Measurements from ENCODE around the gene PPFIBP2. TPM values are rescaled to one million over a fixed set of nuclear protein-coding genes. Genes with fewer than 3 reads are reported as not detected.

Gene PPFIBP2
- total RNA-seq, 2 experiments from 2014 or later, result 102 to 182 TPM

DNA sequence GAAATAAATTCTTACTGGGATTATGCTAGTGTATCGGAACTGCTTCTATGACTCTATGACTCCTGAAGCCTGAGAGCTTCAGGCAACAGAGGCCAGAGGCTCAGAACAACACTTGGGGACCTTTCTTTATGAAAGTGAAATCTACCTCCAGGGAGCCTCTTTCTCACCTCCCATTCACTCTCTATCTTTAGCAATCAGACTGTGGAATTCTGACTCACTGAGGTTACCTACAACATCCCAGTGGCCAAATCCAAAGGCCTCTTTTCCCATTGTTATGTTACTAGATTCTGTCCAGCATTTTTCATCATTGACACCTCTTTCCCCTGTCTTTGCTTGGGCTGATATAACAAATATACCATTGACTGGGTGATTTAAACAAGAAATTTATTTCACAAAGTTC, 173.6 kb downstream of the PPFIBP2 start:
- no peaks in the 10 kb centered on the region for H4K20me1 ChIP-seq (ENCODE audit: insufficient read depth, low read length)
- ChIA-PET POLR2A (no interaction called here), CTCF (ENCODE audit: unreplicated experiment) (no interaction called here)
- no peaks in the 10 kb centered on the region for H3K4me1 ChIP-seq (ENCODE audit: insufficient read depth, low read length, poor library complexity, severe bottlenecking)
- no peaks in the 10 kb centered on the region for H3K79me2 ChIP-seq (ENCODE audit: insufficient read depth, low read depth, low read length)
- TF ChIP-seq, protein P1, sequence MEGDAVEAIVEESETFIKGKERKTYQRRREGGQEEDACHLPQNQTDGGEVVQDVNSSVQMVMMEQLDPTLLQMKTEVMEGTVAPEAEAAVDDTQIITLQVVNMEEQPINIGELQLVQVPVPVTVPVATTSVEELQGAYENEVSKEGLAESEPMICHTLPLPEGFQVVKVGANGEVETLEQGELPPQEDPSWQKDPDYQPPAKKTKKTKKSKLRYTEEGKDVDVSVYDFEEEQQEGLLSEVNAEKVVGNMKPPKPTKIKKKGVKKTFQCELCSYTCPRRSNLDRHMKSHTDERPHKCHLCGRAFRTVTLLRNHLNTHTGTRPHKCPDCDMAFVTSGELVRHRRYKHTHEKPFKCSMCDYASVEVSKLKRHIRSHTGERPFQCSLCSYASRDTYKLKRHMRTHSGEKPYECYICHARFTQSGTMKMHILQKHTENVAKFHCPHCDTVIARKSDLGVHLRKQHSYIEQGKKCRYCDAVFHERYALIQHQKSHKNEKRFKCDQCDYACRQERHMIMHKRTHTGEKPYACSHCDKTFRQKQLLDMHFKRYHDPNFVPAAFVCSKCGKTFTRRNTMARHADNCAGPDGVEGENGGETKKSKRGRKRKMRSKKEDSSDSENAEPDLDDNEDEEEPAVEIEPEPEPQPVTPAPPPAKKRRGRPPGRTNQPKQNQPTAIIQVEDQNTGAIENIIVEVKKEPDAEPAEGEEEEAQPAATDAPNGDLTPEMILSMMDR (conservative IDR thresholded peaks at IDR 0.05; ENCODE audit: low read length), result no peak
- no peak for TF ChIP-seq EZH2phosphoT487 (IDR thresholded peaks at IDR 0.05; ENCODE audit: borderline replicate concordance, low read depth, low read length)
- H3K36me3 ChIP-seq (ENCODE audit: insufficient read depth, low read length), result no peaks in the 10 kb centered on the region
- no peak overlapping the region for H3K4me2 ChIP-seq (ENCODE audit: low read length)
- no peak for DNase-seq (ENCODE audit: low spot score)
- no TSS peak for BruUV-seq (replicated peaks)
- intact Hi-C loops (cut with micrococcal nuclease; ENCODE audit: unreplicated experiment), result no loop called here
- H3K27ac ChIP-seq (ENCODE audit: low read depth, low read length, poor library complexity, severe bottlenecking), result no peak overlapping the region
- H3K9me3 ChIP-seq (ENCODE audit: low read length), result no peaks in the 10 kb centered on the region
- H3K4me3 ChIP-seq (ENCODE audit: low read depth, low read length, poor library complexity, severe bottlenecking), result no peak overlapping the region
- H3K9me2 ChIP-seq (ENCODE audit: insufficient read depth, low read length), result no peaks in the 10 kb centered on the region
- H2AFZ ChIP-seq (ENCODE audit: low read length), result no peak overlapping the region

DNA sequence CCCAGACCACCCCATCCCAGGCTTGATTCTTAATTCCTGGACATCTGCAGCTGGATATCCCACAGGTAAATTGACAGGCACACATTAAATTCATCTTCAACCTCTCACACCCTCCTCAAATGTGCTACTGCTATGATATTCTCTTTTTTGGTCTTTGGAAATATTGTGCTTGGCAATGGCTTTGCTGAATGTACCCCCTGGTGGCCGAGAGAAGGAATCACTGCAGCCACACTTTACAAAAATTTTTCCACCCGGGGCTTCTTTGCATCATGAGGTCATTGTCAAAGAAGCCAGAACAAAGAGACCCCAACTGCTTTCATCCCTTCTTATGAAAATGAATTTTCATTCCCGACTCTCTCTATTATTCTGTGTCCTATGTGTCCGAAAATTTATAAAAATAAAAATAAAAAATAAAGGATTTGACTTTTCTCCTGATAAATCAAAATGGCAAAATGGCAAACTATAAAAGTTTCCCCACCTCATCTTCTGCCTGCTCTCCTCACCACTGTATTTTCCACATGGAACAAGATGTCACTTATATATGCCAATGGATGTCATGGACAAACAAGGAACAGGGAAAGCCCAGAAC, 174.5 kb downstream of the PPFIBP2 start:
- H4K20me1 ChIP-seq (ENCODE audit: insufficient read depth, low read length), result no peaks in the 10 kb centered on the region
- no peaks in the 10 kb centered on the region for H3K9me2 ChIP-seq (ENCODE audit: insufficient read depth, low read length)
- CTCF ChIA-PET (ENCODE audit: unreplicated experiment), result no interaction called here
- H2AFZ ChIP-seq (ENCODE audit: low read length), result no peak overlapping the region
- TF ChIP-seq EZH2phosphoT487 (IDR thresholded peaks at IDR 0.05; ENCODE audit: borderline replicate concordance, low read depth, low read length), result no peak
- TF ChIP-seq, protein P1 (conservative IDR thresholded peaks at IDR 0.05; ENCODE audit: low read length), result peak; percentile 94
- H3K9me3 ChIP-seq (ENCODE audit: low read length), result no peaks in the 10 kb centered on the region
- peak; percentile 60 for DNase-seq (ENCODE audit: low spot score)
- H3K36me3 ChIP-seq (ENCODE audit: insufficient read depth, low read length), result no peaks in the 10 kb centered on the region
- intact Hi-C loops (cut with micrococcal nuclease; ENCODE audit: unreplicated experiment), result loop anchor here (1.0 kb wide), 1 partner anchor 175 kb away; the partner anchor contains the start of gene PPFIBP2
- no peak overlapping the region for H3K4me3 ChIP-seq (ENCODE audit: low read depth, low read length, poor library complexity, severe bottlenecking)
- no peaks in the 10 kb centered on the region for H3K79me2 ChIP-seq (ENCODE audit: insufficient read depth, low read depth, low read length)
- POLR2A ChIA-PET, result no interaction called here
- no peaks in the 10 kb centered on the region for H3K4me1 ChIP-seq (ENCODE audit: insufficient read depth, low read length, poor library complexity, severe bottlenecking)
- H3K27ac ChIP-seq (ENCODE audit: low read depth, low read length, poor library complexity, severe bottlenecking), result no peak overlapping the region
- BruUV-seq (replicated peaks), result no TSS peak
- no peak overlapping the region for H3K4me2 ChIP-seq (ENCODE audit: low read length)

DNA sequence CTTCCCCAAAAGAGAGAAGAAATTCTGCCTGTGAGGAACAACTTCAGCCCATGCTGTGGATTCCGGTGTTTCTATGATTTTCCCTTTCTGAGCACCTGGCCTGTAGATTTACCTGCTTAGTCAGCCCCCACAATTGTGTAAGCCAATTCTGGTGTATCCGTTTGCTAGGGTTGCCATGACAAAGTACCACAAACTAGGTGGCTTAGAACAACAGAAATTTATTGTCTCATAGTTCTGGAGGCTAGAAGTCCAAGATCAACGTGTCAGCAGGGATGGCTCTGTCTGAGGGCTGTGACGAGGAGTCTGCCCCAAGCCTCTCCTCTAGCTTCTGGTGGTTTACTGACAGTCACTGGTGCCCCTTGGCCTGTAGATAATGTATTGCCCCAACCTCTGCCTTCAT, 175.4 kb downstream of the PPFIBP2 start:
- Histone ChIP-seq H3K79me2 (ENCODE audit: insufficient read depth, low read depth, low read length) (no peaks in the 10 kb centered on the region), H3K4me3 (ENCODE audit: low read depth, low read length, poor library complexity, severe bottlenecking) (no peak overlapping the region), H3K9me3 (ENCODE audit: low read length) (no peaks in the 10 kb centered on the region), H3K9me2 (ENCODE audit: insufficient read depth, low read length) (no peaks in the 10 kb centered on the region), H3K4me1 (ENCODE audit: insufficient read depth, low read length, poor library complexity, severe bottlenecking) (no peaks in the 10 kb centered on the region), H4K20me1 (ENCODE audit: insufficient read depth, low read length) (no peaks in the 10 kb centered on the region), H3K4me2 (ENCODE audit: low read length) (no peak overlapping the region), H2AFZ (ENCODE audit: low read length) (no peak overlapping the region), H3K27ac (ENCODE audit: low read depth, low read length, poor library complexity, severe bottlenecking) (no peak overlapping the region), H3K36me3 (ENCODE audit: insufficient read depth, low read length) (no peaks in the 10 kb centered on the region)
- ChIA-PET POLR2A (no interaction called here), CTCF (ENCODE audit: unreplicated experiment) (no interaction called here)
- intact Hi-C loops (cut with micrococcal nuclease; ENCODE audit: unreplicated experiment), result no loop called here
- BruUV-seq (replicated peaks), result no TSS peak
- TF ChIP-seq EZH2phosphoT487 (IDR thresholded peaks at IDR 0.05; ENCODE audit: borderline replicate concordance, low read depth, low read length), result no peak
- TF ChIP-seq, protein P1 (conservative IDR thresholded peaks at IDR 0.05; ENCODE audit: low read length), result no peak
- no peak for DNase-seq (ENCODE audit: low spot score)
